ENCODE measurements around the gene SDF2L1. TPM values are rescaled to one million over a fixed set of nuclear protein-coding genes. Genes with fewer than 3 reads are reported as not detected.

The SDF2L1 gene
- total and polyA plus RNA-seq, 9 of the 15 experiments (the other 6 are each of a cell fraction or from before 2014, with no cell fraction given) = 15.1 to 989 (median 124) TPM

DNA sequence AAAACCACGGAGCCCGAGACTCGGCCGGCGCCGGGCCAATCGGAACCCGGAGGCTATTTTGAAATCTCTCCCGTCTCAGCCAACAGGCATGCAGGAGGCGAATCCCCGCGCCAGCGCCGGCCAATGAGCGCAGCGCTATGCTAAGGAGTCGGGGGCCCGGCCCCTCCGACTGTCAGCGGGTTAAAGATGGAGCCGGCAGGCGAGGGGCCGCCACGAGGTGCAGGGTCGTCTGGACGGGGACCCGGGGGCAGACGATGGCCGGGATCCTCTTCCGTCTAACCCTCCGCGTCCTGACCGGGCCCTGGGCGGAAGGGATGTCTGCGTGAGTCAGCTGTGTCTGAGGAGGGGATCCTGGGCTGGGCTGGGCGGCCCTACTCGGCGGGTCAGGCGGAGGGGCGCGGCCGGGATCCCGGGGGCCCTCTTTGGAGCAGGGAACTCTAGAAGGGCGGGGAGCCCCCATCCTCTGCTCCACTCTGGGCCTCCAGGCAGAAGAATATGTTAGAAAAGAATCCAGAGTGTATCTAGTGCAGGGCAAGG is 10.0 kb downstream of the SDF2L1 start (continued):
- TF ChIP-seq CTBP1 (IDR thresholded peaks at IDR 0.05; ENCODE audit: borderline replicate concordance) (no peak), HCFC1 (IDR thresholded peaks at IDR 0.05; ENCODE audit: low read depth, low read length) (peak; percentile 46; the same call in 1 of the 2 replicates), CREB3L1 (IDR thresholded peaks at IDR 0.05; ENCODE audit: borderline replicate concordance, low read depth) (no peak), CXXC5 (CRISPR knock-in tag; IDR thresholded peaks at IDR 0.05) (no peak), POLR2H (tag; IDR thresholded peaks at IDR 0.05; ENCODE audit: low read depth) (no peak), HIVEP1 (CRISPR knock-in tag; IDR thresholded peaks at IDR 0.05) (no peak), FOXJ3 (CRISPR knock-in tag; IDR thresholded peaks at IDR 0.05) (no peak), CREB1 (IDR thresholded peaks at IDR 0.05) (no peak), CREB1 (CRISPR knock-in tag; IDR thresholded peaks at IDR 0.05) (no peak), POU5F1 (IDR thresholded peaks at IDR 0.05; ENCODE audit: borderline replicate concordance, low read depth, low read length, partially characterized antibody) (peak; percentile 3), TCF7L2 (IDR thresholded peaks at IDR 0.05; ENCODE audit: low read depth, low read length) (no peak), SMAD2 (IDR thresholded peaks at IDR 0.05; ENCODE audit: low read depth, low read length) (peak; percentile 83; the same call in 1 of the 2 replicates), CREM (IDR thresholded peaks at IDR 0.05; ENCODE audit: low read depth) (no peak), PURB (CRISPR knock-in tag; IDR thresholded peaks at IDR 0.05; ENCODE audit: low read depth) (no peak), ZKSCAN1 (IDR thresholded peaks at IDR 0.05; ENCODE audit: low read depth, low read length) (peak; percentile 77; the same call in 1 of the 2 replicates), TFE3 (CRISPR knock-in tag; IDR thresholded peaks at IDR 0.05) (no peak), ZNF408 (CRISPR knock-in tag; IDR thresholded peaks at IDR 0.05; ENCODE audit: low read depth) (no peak), SMAD1 (IDR thresholded peaks at IDR 0.05; ENCODE audit: low read depth, low read length, partially characterized antibody) (peak; percentile 84), POLR2A (conservative IDR thresholded peaks at IDR 0.05) (no peak), HDAC3 (IDR thresholded peaks at IDR 0.05; ENCODE audit: borderline replicate concordance, partially characterized antibody) (no peak), THRAP3 (IDR thresholded peaks at IDR 0.05; ENCODE audit: borderline replicate concordance) (no peak), KLF16 (IDR thresholded peaks at IDR 0.05) (no peak)
- TF ChIP-seq, protein P1, sequence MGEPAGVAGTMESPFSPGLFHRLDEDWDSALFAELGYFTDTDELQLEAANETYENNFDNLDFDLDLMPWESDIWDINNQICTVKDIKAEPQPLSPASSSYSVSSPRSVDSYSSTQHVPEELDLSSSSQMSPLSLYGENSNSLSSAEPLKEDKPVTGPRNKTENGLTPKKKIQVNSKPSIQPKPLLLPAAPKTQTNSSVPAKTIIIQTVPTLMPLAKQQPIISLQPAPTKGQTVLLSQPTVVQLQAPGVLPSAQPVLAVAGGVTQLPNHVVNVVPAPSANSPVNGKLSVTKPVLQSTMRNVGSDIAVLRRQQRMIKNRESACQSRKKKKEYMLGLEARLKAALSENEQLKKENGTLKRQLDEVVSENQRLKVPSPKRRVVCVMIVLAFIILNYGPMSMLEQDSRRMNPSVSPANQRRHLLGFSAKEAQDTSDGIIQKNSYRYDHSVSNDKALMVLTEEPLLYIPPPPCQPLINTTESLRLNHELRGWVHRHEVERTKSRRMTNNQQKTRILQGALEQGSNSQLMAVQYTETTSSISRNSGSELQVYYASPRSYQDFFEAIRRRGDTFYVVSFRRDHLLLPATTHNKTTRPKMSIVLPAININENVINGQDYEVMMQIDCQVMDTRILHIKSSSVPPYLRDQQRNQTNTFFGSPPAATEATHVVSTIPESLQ (CRISPR knock-in tag; IDR thresholded peaks at IDR 0.05) = no peak
- TF ChIP-seq, protein P2, sequence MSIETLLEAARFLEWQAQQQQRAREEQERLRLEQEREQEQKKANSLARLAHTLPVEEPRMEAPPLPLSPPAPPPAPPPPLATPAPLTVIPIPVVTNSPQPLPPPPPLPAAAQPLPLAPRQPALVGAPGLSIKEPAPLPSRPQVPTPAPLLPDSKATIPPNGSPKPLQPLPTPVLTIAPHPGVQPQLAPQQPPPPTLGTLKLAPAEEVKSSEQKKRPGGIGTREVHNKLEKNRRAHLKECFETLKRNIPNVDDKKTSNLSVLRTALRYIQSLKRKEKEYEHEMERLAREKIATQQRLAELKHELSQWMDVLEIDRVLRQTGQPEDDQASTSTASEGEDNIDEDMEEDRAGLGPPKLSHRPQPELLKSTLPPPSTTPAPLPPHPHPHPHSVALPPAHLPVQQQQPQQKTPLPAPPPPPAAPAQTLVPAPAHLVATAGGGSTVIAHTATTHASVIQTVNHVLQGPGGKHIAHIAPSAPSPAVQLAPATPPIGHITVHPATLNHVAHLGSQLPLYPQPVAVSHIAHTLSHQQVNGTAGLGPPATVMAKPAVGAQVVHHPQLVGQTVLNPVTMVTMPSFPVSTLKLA (conservative IDR thresholded peaks at IDR 0.05) = no peak
